H1 (cell line): Measurements from ENCODE around the gene PHACTR1. TPM values are rescaled to one million over a fixed set of nuclear protein-coding genes. Genes with fewer than 3 reads are reported as not detected.

ENCODE experiments used
- BCL11A ChIP-seq, 2 experiments: IDR thresholded peaks; one replicate each; pipeline ENCODE4 v1.6.1; 2011; ENCODE audit warnings: low read depth in 2 of 2, low read length in 2 of 2, mild to moderate bottlenecking in 2 of 2
- BRCA1 ChIP-seq: IDR thresholded peaks from 2 replicates; pipeline ENCODE4 v1.6.1; 2012; ENCODE audit warnings: low read depth, low read length, improper control_type of control experiment
- CHD7 ChIP-seq: fragments of 300-600 bp; sonication (generic); IDR thresholded peaks from 2 replicates; pipeline ENCODE4 v1.7.1; 2012; ENCODE audit warnings: low read length, moderate library complexity, mild to moderate bottlenecking, inconsistent platforms; ENCODE audit not compliant: insufficient replicate concordance
- CREB1 ChIP-seq: IDR thresholded peaks from 2 replicates; pipeline ENCODE4 v1.6.1; 2012; ENCODE audit warnings: inconsistent platforms
- EP300 ChIP-seq, 2 experiments: IDR thresholded peaks; 1 replicate in 1 of 2; 2 replicates in 1 of 2; pipeline ENCODE4 v1.6.1; 2011 to 2012; ENCODE audit warnings: low read depth in 2 of 2, low read length in 2 of 2, mild to moderate bottlenecking in 2 of 2, borderline replicate concordance in 1 of 2, inconsistent platforms in 1 of 2, moderate library complexity in 1 of 2
- HDAC6 ChIP-seq: IDR thresholded peaks from one replicate; pipeline ENCODE4 v1.7.1; 2012; ENCODE audit warnings: low read depth, mild to moderate bottlenecking, inconsistent platforms, low read length, moderate library complexity
- KDM1A ChIP-seq: fragments of 200-600, 300-600 bp; sonication (generic); IDR thresholded peaks from 2 replicates; pipeline ENCODE4 v1.7.1; 2016; ENCODE audit warnings: mild to moderate bottlenecking, low read length, borderline replicate concordance
- SAP30 ChIP-seq: fragments of 300-600 bp; sonication (generic); IDR thresholded peaks from 2 replicates; pipeline ENCODE4 v1.7.1; 2012; ENCODE audit warnings: low read length, moderate library complexity, mild to moderate bottlenecking, inconsistent platforms; ENCODE audit not compliant: insufficient read depth, insufficient replicate concordance
- SP1 ChIP-seq: IDR thresholded peaks from 2 replicates; pipeline ENCODE4 v1.6.1; 2011; ENCODE audit warnings: low read depth, low read length
- TAF7 ChIP-seq: optimal IDR thresholded peaks from 2 replicates; pipeline ENCODE3; 2011; ENCODE audit warnings: low read depth, mild to moderate bottlenecking, inconsistent platforms, low read length, moderate library complexity, borderline replicate concordance
- ZNF274 ChIP-seq: IDR thresholded peaks from 2 replicates; pipeline ENCODE4 v1.7.0; 2012; ENCODE audit warnings: low read length, borderline replicate concordance; ENCODE audit errors: extremely low read depth
- polyA plus RNA-seq, 7 experiments: library from polyadenylated mRNA; depleted of rRNA in 3 of 7; stranded (reverse) in 5 of 7; unstranded in 2 of 7; fragments of >200 nt in 5 of 7; fragments of 200-250 nt in 2 of 7; gene quantifications; 1 replicate in 5 of 7; 2 replicates in 1 of 7; 4 replicates in 1 of 7; pipeline versions ENCODE4 v1.2.1 to v1.2.3, GENCODE V29; 2011 to 2013; ENCODE audit warnings: missing spikeins in 2 of 7, mixed read lengths in 2 of 7
- total RNA-seq: library from RNA; stranded (reverse); fragmentation: NEBNext Ultra II Directional; extraction: Animal tissue kit (Norgen Biotek cat#: 25700); gene quantifications from 2 replicates; pipeline ENCODE4 v1.2.1, GENCODE V29; 2021

Gene PHACTR1
- total and polyA plus RNA-seq, 2 of the 8 experiments (the other 6 are each of a cell fraction or from before 2014, with no cell fraction given), result 3.9 to 17.1 TPM

GRCh38 chr6:13242178-13242577 lies 525.6 kb downstream of the PHACTR1 start (continued):
- TF ChIP-seq CHD7 (no peak), EP300 (IDR thresholded peaks at IDR 0.05; ENCODE audit: borderline replicate concordance in 1 of 2, low read depth in 2 of 2, low read length in 2 of 2) (no peak), CREB1 (no peak), SAP30 (no peak), HDAC6 (no peak), ZNF274 (no peak), TAF7 (no peak), BRCA1 (no peak), SP1 (no peak), BCL11A (IDR thresholded peaks at IDR 0.05; ENCODE audit: low read depth in 2 of 2, low read length in 2 of 2) (no peak), KDM1A (no peak)
